Uterus (tissue), 4 donors: ENCODE data around the gene TEX19. TPM values are rescaled to one million over a fixed set of nuclear protein-coding genes. Genes with fewer than 3 reads are reported as not detected.

Experiments used
- DNase-seq, 2 donors: peaks; one replicate each; pipeline ENCODE4 v3.0.0-alpha.2; 2019 to 2020
- H3K27ac ChIP-seq, 2 donors: fragments of 200-600 bp; sonication (generic); 1 replicate in 1 of 2; 2 replicates in 1 of 2; pipeline ENCODE4 v1.5.1; 2016 to 2018
- H3K27me3 ChIP-seq, 2 donors: fragments of 200-600 bp; sonication (generic); one replicate each; pipeline ENCODE4 v1.5.1; 2018 to 2019; ENCODE audit warnings: control low read depth in 1 of 2
- H3K36me3 ChIP-seq, 2 donors: fragments of 200-600 bp; sonication (generic); one replicate each; pipeline ENCODE4 v1.5.1; 2019; ENCODE audit warnings: control low read depth in 1 of 2
- H3K4me1 ChIP-seq, 2 donors: fragments of 200-600 bp; sonication (generic); one replicate each; pipeline ENCODE4 v1.5.1; 2018 to 2019; ENCODE audit warnings: control low read depth in 1 of 2
- H3K4me3 ChIP-seq, 2 donors: fragments of 200-600 bp; sonication (generic); 1 replicate in 1 of 2; 2 replicates in 1 of 2; pipeline ENCODE4 v1.5.1; 2018 to 2019; ENCODE audit warnings: mild to moderate bottlenecking in 1 of 2
- H3K9me3 ChIP-seq, 2 donors: fragments of 200-600 bp; sonication (generic); one replicate each; pipeline ENCODE4 v1.5.1; 2019; ENCODE audit warnings: control low read depth in 1 of 2
- CTCF ChIP-seq, 4 experiments: fragments of 200-600 bp in 2 of 4; fragments of 450-650 bp in 2 of 4; sonication (generic) in 2 of 4; IDR thresholded peaks; one replicate each; pipeline ENCODE4 v1.5.1; 2016 to 2019; ENCODE audit warnings: antibody characterized with exemption in 4 of 4, mild to moderate bottlenecking in 2 of 4, moderate library complexity in 1 of 4
- POLR2A ChIP-seq, 2 donors: fragments of 450-650 bp; IDR thresholded peaks; one replicate each; pipeline ENCODE4 v1.6.1; 2016; ENCODE audit warnings: antibody characterized with exemption in 2 of 2, mild to moderate bottlenecking in 1 of 2, moderate library complexity in 1 of 2
- intact Hi-C: fragments of 100-400 bp; cut with DNase I; formaldehyde crosslinking; loops from one replicate; pipeline ENCODE4 v1.15.1; 2023; ENCODE audit warnings: low total_unique reads
- total RNA-seq, 4 donors: library from RNA; depleted of rRNA in 3 of 4; stranded (reverse); fragments of >200 nt in 3 of 4; gene quantifications; one replicate each; pipeline versions ENCODE4 v1.1.0 to v1.2.4, GENCODE V29; 2014 to 2023
- donor health status: DM: yes; HTN: yes; CAD: no.

TEX19 gene
- total RNA-seq, 4 donors from 2014 or later, result not detected

- Histone ChIP-seq H3K27me3 (no peaks in the 10 kb centered on the region), H3K9me3 (no peaks in the 10 kb centered on the region), H3K27ac (no peak overlapping the region), H3K4me3 (no peak overlapping the region), H3K36me3 (no peaks in the 10 kb centered on the region), H3K4me1 (peaks cover 0 to 4% of the 10 kb centered on the region in 2 donors)
- no peak for TF ChIP-seq CTCF (IDR thresholded peaks at IDR 0.05)
- no peak for TF ChIP-seq POLR2A (IDR thresholded peaks at IDR 0.05)
- DNase-seq, result no peak
- intact Hi-C loops, result loop anchor here (10.0 kb wide), 1 partner anchor 94 kb away; no protein-coding TSS in a partner anchor
Observed at GRCh38 chr17:82328141-82328993, 30.7 kb upstream of the TEX19 start.

- H3K27me3 ChIP-seq, result no peaks in the 10 kb centered on the region
- H3K4me3 ChIP-seq, result no peak overlapping the region
- intact Hi-C loops, result loop anchor here (10.0 kb wide), 1 partner anchor 94 kb away; no protein-coding TSS in a partner anchor
- no peaks in the 10 kb centered on the region for H3K9me3 ChIP-seq
- H3K4me1 ChIP-seq, result peaks cover 0 to 5% of the 10 kb centered on the region in 2 donors
- H3K27ac ChIP-seq, result no peak overlapping the region
- TF ChIP-seq CTCF (IDR thresholded peaks at IDR 0.05) (no peak), POLR2A (IDR thresholded peaks at IDR 0.05) (no peak)
- no peaks in the 10 kb centered on the region for H3K36me3 ChIP-seq
- no peak for DNase-seq
Observed at GRCh38 chr17:82328994-82329507, 30.0 kb upstream of the TEX19 start.

GRCh38 chr17:82329683-82330321 is 29.2 kb upstream of the TEX19 start:
- no peak overlapping the region for H3K4me3 ChIP-seq
- no peaks in the 10 kb centered on the region for H3K36me3 ChIP-seq
- H3K27me3 ChIP-seq, result no peaks in the 10 kb centered on the region
- no peaks in the 10 kb centered on the region for H3K9me3 ChIP-seq
- TF ChIP-seq CTCF (IDR thresholded peaks at IDR 0.05) (no peak), POLR2A (IDR thresholded peaks at IDR 0.05) (no peak)
- peaks cover 0 to 11% of the 10 kb centered on the region in 2 donors for H3K4me1 ChIP-seq
- no peak overlapping the region for H3K27ac ChIP-seq
- intact Hi-C loops, result loop anchor here (10.0 kb wide), 1 partner anchor 95 kb away; no protein-coding TSS in a partner anchor
- DNase-seq, result no peak

- no peak overlapping the region for H3K27ac ChIP-seq
- TF ChIP-seq POLR2A (IDR thresholded peaks at IDR 0.05), result no peak
- no peaks in the 10 kb centered on the region for H3K9me3 ChIP-seq
- no peak overlapping the region for H3K4me3 ChIP-seq
- no peaks in the 10 kb centered on the region for H3K36me3 ChIP-seq
- intact Hi-C loops, result no loop called here
- DNase-seq, result no peak
- no peaks in the 10 kb centered on the region for H3K27me3 ChIP-seq
- H3K4me1 ChIP-seq, result peaks cover 0 to 12% of the 10 kb centered on the region in 2 donors
Observed at GRCh38 chr17:82330322-82331239, 28.5 kb upstream of the TEX19 start.

- H3K4me3 ChIP-seq, result no peak overlapping the region
- no peaks in the 10 kb centered on the region for H3K36me3 ChIP-seq
- DNase-seq, result no peak
- intact Hi-C loops, result no loop called here
- no peak for TF ChIP-seq POLR2A (IDR thresholded peaks at IDR 0.05)
- no peak for TF ChIP-seq CTCF (IDR thresholded peaks at IDR 0.05)
- H3K27me3 ChIP-seq, result no peaks in the 10 kb centered on the region
- H3K4me1 ChIP-seq, result peaks cover 0 to 12% of the 10 kb centered on the region in 2 donors
- no peak overlapping the region for H3K27ac ChIP-seq
- no peaks in the 10 kb centered on the region for H3K9me3 ChIP-seq
Observed at GRCh38 chr17:82331345-82331939, 27.6 kb upstream of the TEX19 start.
